Right lobe of liver (tissue), 4 donors: Measurements from ENCODE around the gene REG4.

Source experiments
- CTCF ChIP-seq, 4 donors: fragments of 200-600 bp in 3 of 4; fragments of 450-650 bp in 1 of 4; IDR thresholded peaks; one replicate each; pipeline versions ENCODE4 v1.5.1 to v1.8.0; 2016 to 2022; ENCODE audit warnings: antibody characterized with exemption in 4 of 4, mild to moderate bottlenecking in 2 of 4
- POLR2A ChIP-seq: fragments of 450-650 bp; IDR thresholded peaks from one replicate; pipeline ENCODE4 v1.6.1; 2017; ENCODE audit warnings: antibody characterized with exemption, mild to moderate bottlenecking
- donor health status: DM: no; HTN: no; CAD: no.
- donor health status: DM: no; HTN: no; CAD: no.
- donor health status: DM: no; HTN: yes; CAD: no.

- TF ChIP-seq CTCF (IDR thresholded peaks at IDR 0.05): no peak
- no peak for TF ChIP-seq POLR2A
Measured at GRCh38 chr1:119767486-119767885, 43.8 kb downstream of the REG4 start.
